GM18502 (cell line): ENCODE data around the gene EEA1.
"Not testable (repeated sequence)": the region's sequence is repeated elsewhere in the genome, so short reads cannot be mapped to it uniquely, and the experiment has no call there.

ENCODE experiments used
- ATAC-seq: cut with Tn5 transposase; IDR thresholded peaks from one replicate; pipeline ENCODE4 v1.9.1; 2021; ENCODE audit warnings: mild to moderate bottlenecking; ENCODE audit not compliant: unreplicated experiment, poor library complexity

The EEA1 gene

GRCh38 chr12:92827836-92828431 lies 101.2 kb downstream of the EEA1 start:
- peak; percentile 48 for ATAC-seq

DNA sequence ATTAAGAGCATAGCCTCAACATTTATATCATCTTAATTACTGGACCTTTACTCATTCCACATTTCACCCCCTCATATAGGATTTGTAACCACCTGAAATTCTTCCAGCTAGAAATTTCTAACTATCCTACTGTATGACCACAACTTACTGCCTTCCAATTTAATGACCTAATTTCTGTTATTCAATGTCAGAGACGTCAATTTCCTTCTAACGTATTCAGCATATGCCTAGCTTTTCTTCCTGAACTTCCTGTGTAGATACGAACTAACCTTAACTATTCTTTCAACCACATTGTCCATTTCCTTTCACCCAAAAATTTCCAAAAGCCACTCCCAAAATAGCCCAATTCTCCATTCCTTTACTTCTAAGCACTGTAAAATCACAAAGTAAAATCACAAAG lies 108.0 kb downstream of the EEA1 start:
- ATAC-seq, result no peak

- ATAC-seq, result no peak
Measured at GRCh38 chr12:92814584-92814983, 114.5 kb downstream of the EEA1 start.

DNA sequence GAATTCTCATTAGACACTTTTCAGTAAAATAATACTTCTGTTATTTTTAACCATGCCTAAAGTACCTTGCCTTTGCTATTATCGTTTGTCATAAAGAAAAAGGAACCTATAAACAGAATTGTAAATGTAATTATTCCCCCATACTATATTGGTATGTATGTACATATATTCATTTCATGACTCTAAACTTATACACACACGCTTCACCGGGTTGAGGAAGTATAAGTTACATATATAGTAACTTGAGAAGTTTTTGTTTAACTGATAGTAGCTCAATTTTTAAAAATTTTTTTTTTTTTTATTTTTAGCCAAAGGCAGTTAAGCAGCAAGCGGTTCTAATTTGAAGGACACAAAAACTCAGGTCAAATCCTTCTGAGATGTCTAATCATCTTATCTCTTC lies 118.7 kb downstream of the EEA1 start:
- peak; percentile 80 for ATAC-seq

- ATAC-seq, result no peak
Measured at GRCh38 chr12:92803903-92804302, 125.2 kb downstream of the EEA1 start.

- ATAC-seq, result no peak
Measured at GRCh38 chr12:92802906-92803305, 126.2 kb downstream of the EEA1 start.

GRCh38 chr12:92796650-92797049 lies 132.4 kb downstream of the EEA1 start:
- ATAC-seq, result no peak

- ATAC-seq, result no peak
Measured at GRCh38 chr12:92794814-92795213, 134.3 kb downstream of the EEA1 start.

- not testable (repeated sequence) for ATAC-seq
Measured at GRCh38 chr12:92794356-92794755, 134.7 kb downstream of the EEA1 start.

DNA sequence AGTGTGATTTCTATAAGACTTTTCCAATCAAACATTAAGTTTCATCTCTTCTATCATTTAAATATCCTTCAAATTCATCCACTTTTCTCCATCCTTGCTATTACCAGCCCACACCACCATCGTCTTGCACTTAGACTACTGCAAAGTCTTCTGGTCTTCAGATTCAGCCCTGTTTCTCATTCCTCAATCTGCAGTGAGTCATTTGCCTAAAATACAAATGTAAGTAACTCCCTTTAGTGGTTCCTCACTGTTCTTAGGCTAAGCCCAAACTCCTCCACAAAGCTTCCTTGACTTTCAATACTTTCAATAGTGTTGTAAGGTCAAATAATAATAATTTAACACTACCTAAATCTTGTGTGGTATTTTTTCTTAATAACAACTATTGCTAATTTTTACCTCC lies 143.1 kb downstream of the EEA1 start:
- ATAC-seq, result no peak

DNA sequence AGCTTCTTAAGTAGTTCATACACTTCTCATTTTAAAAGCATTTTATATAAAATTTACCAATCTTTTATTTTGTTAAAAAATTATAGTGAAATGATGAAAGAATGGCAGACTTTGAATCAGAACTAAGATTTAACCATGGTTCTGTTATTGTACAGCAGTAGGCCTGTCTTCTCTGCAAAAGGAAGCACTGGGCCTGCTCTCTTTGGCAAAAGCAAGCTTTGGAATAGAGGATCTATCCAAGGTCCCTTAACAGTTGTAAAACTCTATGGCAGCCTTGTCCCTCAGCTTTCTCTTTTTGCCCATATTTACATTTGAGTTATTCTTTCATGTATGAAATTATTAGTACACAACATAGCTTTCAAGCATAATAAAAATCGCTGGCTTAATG lies 143.5 kb downstream of the EEA1 start:
- no peak for ATAC-seq

DNA sequence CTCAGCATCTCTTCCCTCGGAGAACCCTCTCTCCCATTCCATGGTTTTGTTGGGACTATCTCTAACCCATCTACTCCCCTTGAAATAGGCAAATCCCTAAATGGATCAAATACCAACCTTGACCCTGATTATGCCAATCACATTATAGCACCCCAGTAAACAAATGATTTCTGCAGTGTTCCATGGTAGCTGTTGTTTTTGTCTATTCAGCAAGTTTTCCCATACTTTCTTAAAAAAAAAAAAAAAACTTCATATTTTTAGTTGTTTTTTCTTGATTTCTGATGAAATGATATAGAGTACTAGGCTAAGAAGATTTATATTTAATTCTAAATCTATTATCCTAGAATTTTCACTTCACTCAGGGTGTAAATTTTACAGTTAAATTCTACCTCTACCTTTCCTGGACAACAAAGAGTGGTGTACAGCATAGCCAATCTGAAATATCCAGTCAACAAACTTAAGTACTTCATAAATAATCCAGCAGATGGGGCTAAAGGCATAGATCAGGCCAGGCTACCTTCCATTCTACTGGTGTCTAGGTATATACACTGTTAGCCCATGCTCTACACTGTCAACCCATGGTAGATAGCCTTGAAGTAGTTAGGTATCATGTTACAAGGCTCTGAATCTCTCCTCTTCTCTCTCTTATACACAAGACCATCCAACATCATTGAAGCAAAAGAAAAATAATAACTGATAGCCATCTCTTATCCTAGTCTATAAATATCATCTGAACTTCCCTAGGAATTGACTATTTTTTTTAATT lies 144.1 kb downstream of the EEA1 start:
- ATAC-seq, result peak; percentile 97

DNA sequence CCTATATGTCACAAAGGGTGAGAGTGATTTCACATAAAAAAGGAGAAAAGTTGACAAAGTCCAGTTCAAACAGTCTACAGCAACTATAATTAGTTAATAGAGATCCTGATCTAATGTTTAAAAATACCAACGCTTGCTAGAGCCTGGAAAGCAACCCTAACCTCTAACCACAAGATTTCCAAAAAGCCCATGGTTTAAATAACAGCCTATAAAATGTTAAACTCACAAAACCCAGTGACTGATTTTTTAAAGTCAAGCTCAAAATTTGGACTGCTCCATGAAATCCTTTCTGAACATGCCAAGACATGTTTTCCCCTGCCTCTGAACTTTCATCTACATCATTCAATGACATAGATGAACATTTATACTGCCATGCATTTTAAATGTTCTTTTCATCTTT lies 144.7 kb downstream of the EEA1 start:
- no peak for ATAC-seq

GRCh38 chr12:92779902-92780301 lies 149.2 kb downstream of the EEA1 start:
- ATAC-seq, result no peak

GRCh38 chr12:92778525-92778924 lies 150.6 kb downstream of the EEA1 start:
- no peak for ATAC-seq

GRCh38 chr12:92775416-92775815 lies 153.7 kb downstream of the EEA1 start:
- no peak for ATAC-seq

DNA sequence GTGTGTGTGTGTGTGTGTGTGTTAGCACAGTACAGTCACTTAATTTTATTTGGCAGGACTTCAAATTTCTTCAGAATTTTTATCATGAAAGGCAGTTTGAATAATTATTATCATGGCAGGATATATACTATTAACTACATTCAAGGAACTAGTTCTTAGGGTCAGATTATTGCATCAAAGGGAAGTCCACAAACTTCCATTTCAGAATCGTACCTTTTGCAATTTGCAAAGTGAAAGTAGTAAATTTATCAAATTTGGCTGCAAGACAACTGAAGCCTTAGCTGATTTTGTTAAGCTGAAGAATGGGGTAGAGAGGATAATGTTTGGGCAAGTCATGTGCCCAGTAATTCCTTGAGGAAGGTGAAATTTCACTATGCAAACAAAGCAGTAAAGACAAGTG lies 158.1 kb downstream of the EEA1 start:
- ATAC-seq, result no peak

GRCh38 chr12:92769124-92769901 lies 159.8 kb downstream of the EEA1 start:
- ATAC-seq, result peak; percentile 85

- ATAC-seq, result no peak
Measured at GRCh38 chr12:92765871-92766270, 163.2 kb downstream of the EEA1 start.

DNA sequence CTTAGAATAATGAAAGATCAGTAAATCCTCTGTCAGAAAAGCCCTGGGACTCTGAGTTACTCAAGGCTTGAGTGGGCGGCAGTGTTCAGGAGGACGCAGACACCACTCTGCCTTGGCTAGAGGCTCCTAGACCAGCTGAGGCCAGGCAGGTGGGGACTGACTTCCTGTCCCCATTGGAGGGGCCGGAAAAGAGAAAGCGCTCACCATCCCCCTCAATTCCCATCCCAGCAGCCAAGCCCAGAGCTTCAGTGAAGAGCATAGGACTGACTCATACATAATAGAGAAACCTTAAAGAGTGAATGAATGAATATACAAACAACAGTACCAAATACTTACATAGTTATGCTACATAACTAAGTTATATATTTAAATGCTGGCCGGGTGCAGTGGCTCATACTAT lies 164.3 kb downstream of the EEA1 start:
- ATAC-seq, result no peak

DNA sequence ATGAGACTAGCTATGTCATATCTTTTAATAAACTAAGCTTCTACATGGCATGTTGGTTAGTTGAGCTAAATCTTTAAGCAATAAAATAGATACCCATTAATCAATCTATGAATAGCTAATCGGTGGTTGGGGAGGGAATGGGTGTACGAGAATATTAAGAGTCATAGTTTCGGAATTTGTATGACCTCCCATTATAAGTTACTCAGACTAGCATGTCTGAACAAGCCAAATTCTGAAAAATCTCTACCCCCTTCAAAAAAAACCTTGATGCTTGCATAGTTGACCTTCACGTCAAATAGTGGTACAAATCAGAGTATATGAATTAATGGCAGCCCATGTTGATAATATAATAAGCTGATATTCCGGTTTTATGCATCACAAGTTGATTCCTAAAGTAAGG lies 166.3 kb downstream of the EEA1 start:
- ATAC-seq, result no peak
